Hepatocyte (in vitro differentiated cells): ENCODE measurements around the gene PLEKHA6.

Experiments
- CTCF ChIP-seq: fragments of 200-600 bp; sonication (generic); IDR thresholded peaks from 2 replicates; pipeline ENCODE4 v1.5.1; 2016; ENCODE audit warnings: antibody characterized with exemption, mild to moderate bottlenecking; ENCODE audit not compliant: poor library complexity
- EZH2 ChIP-seq: fragments of 200-600 bp; sonication (generic); IDR thresholded peaks from 2 replicates; pipeline ENCODE4 v1.6.1; 2016; ENCODE audit warnings: antibody characterized with exemption, mild to moderate bottlenecking, borderline replicate concordance

GRCh38 chr1:204275695-204276370 lies 83.9 kb downstream of the PLEKHA6 start:
- TF ChIP-seq CTCF, result no peak
- no peak for TF ChIP-seq EZH2
